Measurements from ENCODE around the gene UQCC2. TPM values are rescaled to one million over a fixed set of nuclear protein-coding genes. Genes with fewer than 3 reads are reported as not detected.

The UQCC2 gene
- total and polyA plus RNA-seq, 4 donors = 6.8 to 75.9 (median 22.4) TPM

DNA sequence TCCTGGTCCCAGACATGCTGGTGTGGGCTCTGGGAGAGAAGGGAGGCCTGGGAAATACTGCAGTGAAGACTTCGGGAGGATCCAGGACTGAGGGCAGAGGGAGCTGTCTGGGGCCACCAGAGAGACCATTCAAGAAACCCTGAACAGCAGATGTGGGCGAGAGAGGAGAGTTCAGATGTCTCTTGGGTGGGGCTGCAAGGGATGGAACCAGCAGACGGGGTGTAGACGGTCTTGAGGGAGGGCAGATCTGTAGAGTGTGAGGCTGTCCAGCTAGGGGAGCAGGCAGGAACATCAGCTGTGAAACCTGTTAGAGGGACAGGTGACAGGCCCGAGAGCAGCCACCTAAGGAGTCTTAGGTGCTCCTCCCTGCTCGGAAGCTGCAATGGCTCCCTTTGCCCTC is 51.5 kb downstream of the UQCC2 start:
- H3K4me3 ChIP-seq (ENCODE audit: low read depth in 1 of 3, low read length in 3 of 3) = no peak overlapping the region
- H3K9ac ChIP-seq (ENCODE audit: low read depth in 1 of 2, low read length in 2 of 2) = no peak overlapping the region
- DNase-seq (ENCODE audit: low spot score) = no peak
- no peaks in the 10 kb centered on the region for H3K27me3 ChIP-seq (ENCODE audit: control insufficient read depth in 4 of 4, insufficient read depth in 4 of 4, low read length in 3 of 4)
- no peaks in the 10 kb centered on the region for H3K36me3 ChIP-seq (ENCODE audit: control insufficient read depth in 4 of 4, insufficient read depth in 3 of 4, low read depth in 1 of 4, low read length in 3 of 4)
- no peaks in the 10 kb centered on the region for H3K9me3 ChIP-seq (ENCODE audit: control insufficient read depth in 4 of 4, low read length in 3 of 4)
- WGBS = 91% methylated on average over 6 of the region's 6 CpGs
- no peaks in the 10 kb centered on the region for H3K4me1 ChIP-seq (ENCODE audit: control insufficient read depth in 4 of 4, insufficient read depth in 4 of 4, low read length in 3 of 4)
- no peak overlapping the region for H3K27ac ChIP-seq (ENCODE audit: low read depth in 1 of 2, low read length in 2 of 2)
- TF ChIP-seq SP1 (IDR thresholded peaks at IDR 0.05) (no peak), YY1 (IDR thresholded peaks at IDR 0.05) (no peak), HNF4A (conservative IDR thresholded peaks at IDR 0.05) (no peak), CTCF (IDR thresholded peaks at IDR 0.05; ENCODE audit: low read depth, low read length, missing input control) (no peak)

DNA sequence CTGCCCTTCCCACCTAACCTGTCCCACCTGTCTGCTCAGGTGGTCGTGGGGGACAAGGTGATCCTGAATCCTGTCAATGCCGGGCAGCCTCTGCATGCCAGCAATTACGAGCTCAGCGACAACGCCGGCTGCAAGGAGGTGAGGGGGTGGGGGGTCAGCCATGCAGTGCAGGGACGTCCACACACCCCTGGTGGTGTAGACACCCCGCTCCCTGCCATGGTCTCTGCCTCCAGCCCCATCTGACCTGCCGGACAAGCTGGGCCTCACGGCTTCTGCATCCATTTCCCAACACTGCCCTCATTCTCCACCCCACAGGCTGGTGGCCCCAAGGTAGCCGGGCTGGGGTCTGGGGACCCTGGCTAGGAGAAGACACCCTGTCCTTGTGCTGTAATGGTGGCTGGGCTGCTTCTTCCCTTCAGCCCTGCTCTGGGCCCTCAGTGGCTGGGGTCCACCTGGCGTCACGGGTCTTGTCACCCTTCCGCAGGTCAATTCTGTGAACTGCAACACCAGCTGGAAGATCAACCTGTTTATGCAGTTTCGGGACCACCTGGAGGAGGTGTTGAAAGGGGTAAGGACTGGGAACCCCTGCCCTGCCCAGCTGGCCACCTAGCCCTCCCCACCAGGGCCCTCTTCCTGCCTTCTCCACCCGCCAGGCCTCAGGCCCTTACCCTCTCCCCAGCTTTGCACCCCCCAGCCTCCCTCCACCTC is 52.4 kb downstream of the UQCC2 start:
- Histone ChIP-seq H3K4me3 (ENCODE audit: low read depth in 1 of 3, low read length in 3 of 3) (no peak overlapping the region), H3K36me3 (ENCODE audit: control insufficient read depth in 4 of 4, insufficient read depth in 3 of 4, low read depth in 1 of 4, low read length in 3 of 4) (no peaks in the 10 kb centered on the region), H3K9ac (ENCODE audit: low read depth in 1 of 2, low read length in 2 of 2) (no peak overlapping the region), H3K4me1 (ENCODE audit: control insufficient read depth in 4 of 4, insufficient read depth in 4 of 4, low read length in 3 of 4) (no peaks in the 10 kb centered on the region), H3K27me3 (ENCODE audit: control insufficient read depth in 4 of 4, insufficient read depth in 4 of 4, low read length in 3 of 4) (no peaks in the 10 kb centered on the region), H3K27ac (ENCODE audit: low read depth in 1 of 2, low read length in 2 of 2) (no peak overlapping the region), H3K9me3 (ENCODE audit: control insufficient read depth in 4 of 4, low read length in 3 of 4) (no peaks in the 10 kb centered on the region)
- no peak for DNase-seq (ENCODE audit: low spot score)
- TF ChIP-seq JUND (IDR thresholded peaks at IDR 0.05) = no peak
- TF ChIP-seq, protein P1, sequence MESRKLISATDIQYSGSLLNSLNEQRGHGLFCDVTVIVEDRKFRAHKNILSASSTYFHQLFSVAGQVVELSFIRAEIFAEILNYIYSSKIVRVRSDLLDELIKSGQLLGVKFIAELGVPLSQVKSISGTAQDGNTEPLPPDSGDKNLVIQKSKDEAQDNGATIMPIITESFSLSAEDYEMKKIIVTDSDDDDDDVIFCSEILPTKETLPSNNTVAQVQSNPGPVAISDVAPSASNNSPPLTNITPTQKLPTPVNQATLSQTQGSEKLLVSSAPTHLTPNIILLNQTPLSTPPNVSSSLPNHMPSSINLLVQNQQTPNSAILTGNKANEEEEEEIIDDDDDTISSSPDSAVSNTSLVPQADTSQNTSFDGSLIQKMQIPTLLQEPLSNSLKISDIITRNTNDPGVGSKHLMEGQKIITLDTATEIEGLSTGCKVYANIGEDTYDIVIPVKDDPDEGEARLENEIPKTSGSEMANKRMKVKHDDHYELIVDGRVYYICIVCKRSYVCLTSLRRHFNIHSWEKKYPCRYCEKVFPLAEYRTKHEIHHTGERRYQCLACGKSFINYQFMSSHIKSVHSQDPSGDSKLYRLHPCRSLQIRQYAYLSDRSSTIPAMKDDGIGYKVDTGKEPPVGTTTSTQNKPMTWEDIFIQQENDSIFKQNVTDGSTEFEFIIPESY (IDR thresholded peaks at IDR 0.05) = no peak
- no peak for TF ChIP-seq EGR1 (IDR thresholded peaks at IDR 0.05; ENCODE audit: low read depth in 2 of 2)
- TF ChIP-seq TAF1 (conservative IDR thresholded peaks at IDR 0.05) = no peak
- no peak for TF ChIP-seq HNF4A (conservative IDR thresholded peaks at IDR 0.05)
- TF ChIP-seq, protein P2, sequence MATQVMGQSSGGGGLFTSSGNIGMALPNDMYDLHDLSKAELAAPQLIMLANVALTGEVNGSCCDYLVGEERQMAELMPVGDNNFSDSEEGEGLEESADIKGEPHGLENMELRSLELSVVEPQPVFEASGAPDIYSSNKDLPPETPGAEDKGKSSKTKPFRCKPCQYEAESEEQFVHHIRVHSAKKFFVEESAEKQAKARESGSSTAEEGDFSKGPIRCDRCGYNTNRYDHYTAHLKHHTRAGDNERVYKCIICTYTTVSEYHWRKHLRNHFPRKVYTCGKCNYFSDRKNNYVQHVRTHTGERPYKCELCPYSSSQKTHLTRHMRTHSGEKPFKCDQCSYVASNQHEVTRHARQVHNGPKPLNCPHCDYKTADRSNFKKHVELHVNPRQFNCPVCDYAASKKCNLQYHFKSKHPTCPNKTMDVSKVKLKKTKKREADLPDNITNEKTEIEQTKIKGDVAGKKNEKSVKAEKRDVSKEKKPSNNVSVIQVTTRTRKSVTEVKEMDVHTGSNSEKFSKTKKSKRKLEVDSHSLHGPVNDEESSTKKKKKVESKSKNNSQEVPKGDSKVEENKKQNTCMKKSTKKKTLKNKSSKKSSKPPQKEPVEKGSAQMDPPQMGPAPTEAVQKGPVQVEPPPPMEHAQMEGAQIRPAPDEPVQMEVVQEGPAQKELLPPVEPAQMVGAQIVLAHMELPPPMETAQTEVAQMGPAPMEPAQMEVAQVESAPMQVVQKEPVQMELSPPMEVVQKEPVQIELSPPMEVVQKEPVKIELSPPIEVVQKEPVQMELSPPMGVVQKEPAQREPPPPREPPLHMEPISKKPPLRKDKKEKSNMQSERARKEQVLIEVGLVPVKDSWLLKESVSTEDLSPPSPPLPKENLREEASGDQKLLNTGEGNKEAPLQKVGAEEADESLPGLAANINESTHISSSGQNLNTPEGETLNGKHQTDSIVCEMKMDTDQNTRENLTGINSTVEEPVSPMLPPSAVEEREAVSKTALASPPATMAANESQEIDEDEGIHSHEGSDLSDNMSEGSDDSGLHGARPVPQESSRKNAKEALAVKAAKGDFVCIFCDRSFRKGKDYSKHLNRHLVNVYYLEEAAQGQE (IDR thresholded peaks at IDR 0.05) = no peak
- no peak for TF ChIP-seq RXRA (IDR thresholded peaks at IDR 0.05)
- TF ChIP-seq GABPA (IDR thresholded peaks at IDR 0.05 in 1 of 2, conservative IDR thresholded peaks at IDR 0.05 in 1 of 2) = no peak
- no peak for TF ChIP-seq CTCF (IDR thresholded peaks at IDR 0.05; ENCODE audit: low read depth, low read length, missing input control)
- TF ChIP-seq NR2F2 (IDR thresholded peaks at IDR 0.05) = no peak
- TF ChIP-seq, protein P3, sequence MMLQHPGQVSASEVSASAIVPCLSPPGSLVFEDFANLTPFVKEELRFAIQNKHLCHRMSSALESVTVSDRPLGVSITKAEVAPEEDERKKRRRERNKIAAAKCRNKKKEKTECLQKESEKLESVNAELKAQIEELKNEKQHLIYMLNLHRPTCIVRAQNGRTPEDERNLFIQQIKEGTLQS (IDR thresholded peaks at IDR 0.05) = no peak
- TF ChIP-seq RAD21 (IDR thresholded peaks at IDR 0.05) = no peak
- no peak for TF ChIP-seq FOXA1 (IDR thresholded peaks at IDR 0.05)
- TF ChIP-seq, protein P4, sequence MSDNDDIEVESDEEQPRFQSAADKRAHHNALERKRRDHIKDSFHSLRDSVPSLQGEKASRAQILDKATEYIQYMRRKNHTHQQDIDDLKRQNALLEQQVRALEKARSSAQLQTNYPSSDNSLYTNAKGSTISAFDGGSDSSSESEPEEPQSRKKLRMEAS (IDR thresholded peaks at IDR 0.05) = no peak
- TF ChIP-seq HNF4G (IDR thresholded peaks at IDR 0.05) = no peak
- TF ChIP-seq SP1 (IDR thresholded peaks at IDR 0.05) = no peak
- 91% methylated on average over 16 of the region's 16 CpGs for WGBS

Measured in liver (tissue), 9 donors.